SK-N-SH (cell line): ENCODE results near the gene CERKL. TPM values are rescaled to one million over a fixed set of nuclear protein-coding genes. Genes with fewer than 3 reads are reported as not detected.

Experiments
- CTCF ChIA-PET: fragments of 300-600, 350-600 bp; formaldehyde crosslinking; extraction: SDS; loops from one replicate; lab custom pipeline; 2021; lab: Yijun Ruan, JAX
- POLR2A ChIA-PET: fragments of 350-600 bp; sonication (Branson Sonifier 250); formaldehyde crosslinking; extraction: SDS; loops from one replicate; lab custom pipeline; 2020; ENCODE audit warnings: antibody characterized with exemption, inconsistent platforms; lab: Yijun Ruan, JAX
- DNase-seq: peaks from one replicate; pipeline ENCODE4 v3.0.0; 2012
- H2AFZ ChIP-seq: fragments of 200-600 bp; sonication (generic); 2 replicates; pipeline ENCODE4 v1.8.1; 2016; ENCODE audit warnings: antibody characterized with exemption, mild to moderate bottlenecking, low read depth
- H3F3A ChIP-seq: fragments of 200-600 bp; sonication (generic); replicated peaks from 2 replicates; pipeline ENCODE3; 2016; ENCODE audit warnings: antibody characterized with exemption, mild to moderate bottlenecking; ENCODE audit not compliant: insufficient read depth
- H3K27ac ChIP-seq, 2 experiments: fragments of 200-500 bp in 1 of 2; fragments of 200-600 bp in 1 of 2; sonication (Bioruptor generic) in 1 of 2; sonication (generic), shearing (Covaris generic) in 1 of 2; 2 replicates each; pipeline versions ENCODE4 v1.5.1 to v1.6.1; 2014 to 2016; ENCODE audit warnings: low read depth in 2 of 2, inconsistent platforms in 1 of 2, low read length in 1 of 2, mild to moderate bottlenecking in 1 of 2, mixed read lengths in 1 of 2
- H3K27me3 ChIP-seq: fragments of 200-600 bp; sonication (generic), shearing (Covaris generic); 2 replicates; pipeline ENCODE4 v1.6.1; 2016; ENCODE audit warnings: mixed run types; ENCODE audit not compliant: insufficient read depth
- H3K36me3 ChIP-seq, 2 experiments: fragments of 200-500 bp in 1 of 2; fragments of 200-600 bp in 1 of 2; sonication (Bioruptor generic) in 1 of 2; sonication (generic) in 1 of 2; replicated peaks in 1 of 2; 2 replicates each; pipeline versions ENCODE3 to v1.5.1; 2014 to 2016; ENCODE audit warnings: low read length in 1 of 2, mild to moderate bottlenecking in 1 of 2; ENCODE audit not compliant: insufficient read depth in 2 of 2, control insufficient read depth in 1 of 2
- H3K4me1 ChIP-seq, 2 experiments: fragments of 200-500 bp in 1 of 2; fragments of 200-600 bp in 1 of 2; sonication (Bioruptor generic) in 1 of 2; sonication (generic), shearing (Covaris generic) in 1 of 2; 2 replicates each; pipeline versions ENCODE4 v1.5.1 to v1.6.1; 2014 to 2016; ENCODE audit warnings: low read depth in 1 of 2, low read length in 1 of 2, mixed run types in 1 of 2; ENCODE audit not compliant: insufficient read depth in 2 of 2, control insufficient read depth in 1 of 2
- H3K4me2 ChIP-seq: fragments of 200-600 bp; sonication (generic), shearing (Covaris generic); 2 replicates; pipeline ENCODE4 v1.6.1; 2017; ENCODE audit warnings: mixed run types
- H3K4me3 ChIP-seq, 2 experiments: fragments of 200-500 bp in 1 of 2; fragments of 200-600 bp in 1 of 2; sonication (Bioruptor generic) in 1 of 2; sonication (generic), shearing (Covaris generic) in 1 of 2; 2 replicates each; pipeline versions ENCODE4 v1.5.1 to v1.8.1; 2014 to 2016; ENCODE audit warnings: low read depth in 2 of 2, inconsistent platforms in 1 of 2, low read length in 1 of 2, mild to moderate bottlenecking in 1 of 2, mixed read lengths in 1 of 2, moderate library complexity in 1 of 2
- H3K79me2 ChIP-seq: fragments of 200-600 bp; sonication (generic); 2 replicates; pipeline ENCODE4 v1.8.1; 2017; ENCODE audit warnings: mild to moderate bottlenecking; ENCODE audit not compliant: insufficient read depth
- H3K9ac ChIP-seq: fragments of 200-600 bp; sonication (generic); 2 replicates; pipeline ENCODE4 v1.6.1; 2017; ENCODE audit warnings: mixed run types
- H3K9me2 ChIP-seq: fragments of 200-600 bp; sonication (generic); 2 replicates; pipeline ENCODE4 v1.6.1; 2017; ENCODE audit warnings: mixed run types
- H3K9me3 ChIP-seq: fragments of 200-600 bp; sonication (generic); 2 replicates; pipeline ENCODE4 v1.6.1; 2017; ENCODE audit warnings: mixed run types, mild to moderate bottlenecking, moderate library complexity
- H4K20me1 ChIP-seq: fragments of 200-600 bp; sonication (generic); 2 replicates; pipeline ENCODE4 v1.6.1; 2017; ENCODE audit warnings: mild to moderate bottlenecking, mixed run types; ENCODE audit not compliant: insufficient read depth
- ELF1 ChIP-seq: IDR thresholded peaks from 2 replicates; pipeline ENCODE4 v1.4.0; 2012
- EZH2phosphoT487 ChIP-seq: fragments of 200-600 bp; sonication (generic); IDR thresholded peaks from 2 replicates; pipeline ENCODE4 v1.6.1; 2017; ENCODE audit warnings: low read depth, mixed run types, mild to moderate bottlenecking, antibody characterized with exemption, moderate library complexity, borderline replicate concordance
- FOSL2 ChIP-seq: IDR thresholded peaks from 2 replicates; pipeline ENCODE4 v1.4.0; 2012; ENCODE audit warnings: low read depth, mild to moderate bottlenecking, moderate library complexity, borderline replicate concordance
- NFIC ChIP-seq: IDR thresholded peaks from 2 replicates; pipeline ENCODE4 v1.4.0; 2012; ENCODE audit warnings: borderline replicate concordance
- RFX5 ChIP-seq: IDR thresholded peaks from 2 replicates; pipeline ENCODE4 v1.6.1; 2012; ENCODE audit warnings: mild to moderate bottlenecking, improper control_type of control experiment, low read length
- TEAD4 ChIP-seq: IDR thresholded peaks from 2 replicates; pipeline ENCODE4 v1.4.0; 2012; ENCODE audit warnings: mild to moderate bottlenecking, borderline replicate concordance; ENCODE audit not compliant: insufficient read depth
- USF1 ChIP-seq: IDR thresholded peaks from 2 replicates; pipeline ENCODE4 v1.4.0; 2012; ENCODE audit warnings: low read depth, borderline replicate concordance
- ZBTB33 ChIP-seq: IDR thresholded peaks from 2 replicates; pipeline ENCODE4 v1.4.0; 2012; ENCODE audit warnings: low read depth, borderline replicate concordance
- WGBS: methylation state at CpG from one replicate; pipeline ENCODE4 v1.1.6; 2017; ENCODE audit warnings: low lambda C conversion rate; 5-methylcytosine and 5-hydroxymethylcytosine counted together
- polyA plus RNA-seq, 3 experiments: library from polyadenylated mRNA; depleted of rRNA; stranded (reverse); fragments of >200 nt; gene quantifications; 2 replicates each; pipeline ENCODE4 v1.2.3, GENCODE V29; 2012

The CERKL gene
- polyA plus RNA-seq, 1 of the 3 experiments (the other 2 are of a cell fraction), result 0.07 TPM

- Histone ChIP-seq H3K9ac (no peak overlapping the region), H3K4me3 (no peak overlapping the region), H3K4me2 (no peak overlapping the region), H4K20me1 (no peaks in the 10 kb centered on the region), H3F3A (no peaks in the 10 kb centered on the region), H3K27ac (no peak overlapping the region), H3K9me2 (no peaks in the 10 kb centered on the region), H2AFZ (no peak overlapping the region), H3K9me3 (no peaks in the 10 kb centered on the region), H3K27me3 (no peaks in the 10 kb centered on the region), H3K4me1 (no peaks in the 10 kb centered on the region), H3K36me3 (peaks cover 9% of the 10 kb centered on the region in 2 experiments), H3K79me2 (no peaks in the 10 kb centered on the region)
- DNase-seq, result no peak
- POLR2A ChIA-PET, result no interaction called here
- WGBS, result 84% methylated on average over 4 of the region's 4 CpGs
- TF ChIP-seq NFIC (no peak), FOSL2 (no peak), TEAD4 (no peak)
- CTCF ChIA-PET, result no interaction called here
Measured at GRCh38 chr2:181500201-181500600, 156.7 kb downstream of the CERKL start.

GRCh38 chr2:181499231-181499630, 157.7 kb downstream of the CERKL start:
- POLR2A ChIA-PET, result no interaction called here
- no peak overlapping the region for H3K27ac ChIP-seq
- no peak overlapping the region for H2AFZ ChIP-seq
- H4K20me1 ChIP-seq, result no peaks in the 10 kb centered on the region
- H3K4me2 ChIP-seq, result no peak overlapping the region
- no peak overlapping the region for H3K4me3 ChIP-seq
- no peaks in the 10 kb centered on the region for H3K27me3 ChIP-seq
- H3K9ac ChIP-seq, result no peak overlapping the region
- no peaks in the 10 kb centered on the region for H3F3A ChIP-seq
- H3K9me3 ChIP-seq, result no peaks in the 10 kb centered on the region
- no peaks in the 10 kb centered on the region for H3K9me2 ChIP-seq
- CTCF ChIA-PET, result interaction anchor here (0.7 to 1.5 kb wide), 2 partner anchors 28 to 32 kb away, joined by 3 to 4 read pairs; no protein-coding TSS in a partner anchor
- DNase-seq, result no peak
- H3K36me3 ChIP-seq, result peaks cover 9 to 15% of the 10 kb centered on the region in 2 experiments
- TF ChIP-seq ELF1 (no peak), USF1 (no peak), ZBTB33 (no peak), RFX5 (no peak), FOSL2 (no peak), EZH2phosphoT487 (no peak)
- H3K79me2 ChIP-seq, result no peaks in the 10 kb centered on the region
- H3K4me1 ChIP-seq, result no peaks in the 10 kb centered on the region
- WGBS, result 95% methylated on average over 4 of the region's 4 CpGs

Other genes with a start within 250 kb of the CERKL start
- gene ITGA4, start 199.7 kb downstream of the CERKL start, polyA plus RNA-seq (2012; rRNA removed), result 10.5 and 12.5 TPM in 2 replicates
- gene NEUROD1, start 23.4 kb upstream of the CERKL start, polyA plus RNA-seq (2012; rRNA removed), result 0.02 and 0.03 TPM in 2 replicates
- 41.9 and 53.1 TPM in 2 replicates for gene ITPRID2, start 234.6 kb upstream of the CERKL start, polyA plus RNA-seq (2012; rRNA removed)